Glomerular endothelial cell (primary cell): ENCODE data around the gene GID8. TPM values are rescaled to one million over a fixed set of nuclear protein-coding genes. Genes with fewer than 3 reads are reported as not detected.
"Not testable (repeated sequence)": the region's sequence is repeated elsewhere in the genome, so short reads cannot be mapped to it uniquely, and the experiment has no call there.

Source experiments
- DNase-seq: peaks from one replicate; pipeline ENCODE4 v3.0.0-alpha.2; 2011; ENCODE audit warnings: low read depth, low spot score; ENCODE audit errors: extremely low read depth
- total RNA-seq: library from RNA; depleted of rRNA; stranded (reverse); fragments of >200 nt; gene quantifications from 2 replicates; pipeline ENCODE4 v1.2.3, GENCODE V29; 2015

Gene GID8
- total RNA-seq, 1 donor from 2014 or later: 32.3 TPM

DNA sequence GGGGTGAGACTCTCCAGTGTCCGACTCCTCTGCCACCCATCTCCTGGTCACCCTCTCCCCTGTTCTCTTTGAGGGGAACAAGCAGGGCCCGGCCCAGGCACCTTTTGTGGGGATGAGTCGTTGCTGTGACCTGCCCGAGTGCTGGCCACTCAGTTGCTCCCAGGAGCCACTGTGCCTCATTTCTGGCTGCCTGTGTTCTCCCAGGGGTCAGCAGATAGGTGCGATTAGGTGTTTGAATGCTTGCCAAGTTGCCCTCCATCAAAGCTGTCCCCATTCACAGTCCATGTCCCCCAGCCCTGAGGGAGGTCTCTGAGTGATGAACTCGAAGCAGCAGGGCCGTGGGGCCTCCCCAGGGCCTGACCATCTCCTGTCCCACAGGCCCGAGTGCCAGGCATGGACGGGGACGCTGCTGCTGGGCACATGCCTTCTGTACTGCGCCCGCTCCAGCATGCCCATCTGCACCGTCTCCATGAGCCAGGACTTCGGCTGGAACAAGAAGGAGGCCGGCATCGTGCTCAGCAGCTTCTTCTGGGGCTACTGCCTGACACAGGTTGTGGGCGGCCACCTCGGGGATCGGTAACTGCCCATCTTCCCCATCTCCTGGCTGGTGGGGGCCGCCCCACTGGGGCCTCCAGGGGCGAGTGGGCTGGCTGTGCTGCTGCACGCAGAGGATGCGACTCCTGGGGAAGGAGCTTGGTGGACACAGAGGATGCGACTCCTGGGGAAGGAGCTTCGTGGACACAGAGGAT is 18.6 kb downstream of the GID8 start:
- DNase-seq: no peak

GRCh38 chr20:62957136-62958117 is 19.5 kb downstream of the GID8 start:
- no peak for DNase-seq

GRCh38 chr20:62958388-62959100 is 20.6 kb downstream of the GID8 start:
- no peak for DNase-seq

DNA sequence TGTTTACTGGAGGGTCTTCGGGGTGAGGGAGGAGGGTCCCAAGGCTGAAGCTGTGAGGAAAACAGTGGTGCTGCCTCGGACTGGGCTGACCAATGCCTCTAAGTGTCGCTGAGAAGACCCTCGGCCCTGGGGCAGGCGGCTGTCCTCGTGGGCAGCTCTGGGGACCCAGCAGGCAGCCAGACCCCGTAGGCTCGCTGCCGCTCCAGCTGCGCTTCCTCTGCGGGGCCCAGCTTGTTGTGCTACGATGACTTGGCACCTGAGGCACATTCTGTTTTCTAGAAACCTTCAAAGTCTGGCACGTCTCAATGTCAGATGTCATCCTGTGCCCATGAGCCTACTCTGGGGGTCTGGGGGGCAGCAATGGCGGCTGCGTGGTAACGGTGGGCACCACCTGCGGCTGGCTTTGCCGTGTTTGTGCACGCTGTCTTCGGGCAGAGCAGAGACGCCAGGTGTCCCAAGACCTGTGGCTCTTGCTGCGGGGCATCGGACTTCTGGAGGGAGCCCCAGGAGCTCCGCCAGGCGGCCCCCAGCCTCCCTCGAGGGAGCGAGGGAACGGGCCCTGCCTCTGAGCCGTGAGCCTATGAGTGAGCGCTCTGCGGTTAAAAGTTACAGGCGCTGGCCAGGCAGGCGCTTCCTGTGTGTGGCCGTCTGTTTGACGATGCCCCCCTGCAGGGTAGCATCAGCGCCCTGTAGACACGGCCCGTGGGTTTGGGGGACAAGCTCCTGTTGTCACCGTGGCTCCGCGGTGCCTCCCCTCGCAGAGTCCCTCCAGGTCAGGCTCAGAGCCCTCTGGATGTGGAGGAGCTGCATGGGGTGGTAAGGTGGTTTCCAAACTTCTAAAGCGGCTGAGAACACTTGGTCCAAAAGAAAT is 21.4 kb downstream of the GID8 start:
- no peak for DNase-seq

DNA sequence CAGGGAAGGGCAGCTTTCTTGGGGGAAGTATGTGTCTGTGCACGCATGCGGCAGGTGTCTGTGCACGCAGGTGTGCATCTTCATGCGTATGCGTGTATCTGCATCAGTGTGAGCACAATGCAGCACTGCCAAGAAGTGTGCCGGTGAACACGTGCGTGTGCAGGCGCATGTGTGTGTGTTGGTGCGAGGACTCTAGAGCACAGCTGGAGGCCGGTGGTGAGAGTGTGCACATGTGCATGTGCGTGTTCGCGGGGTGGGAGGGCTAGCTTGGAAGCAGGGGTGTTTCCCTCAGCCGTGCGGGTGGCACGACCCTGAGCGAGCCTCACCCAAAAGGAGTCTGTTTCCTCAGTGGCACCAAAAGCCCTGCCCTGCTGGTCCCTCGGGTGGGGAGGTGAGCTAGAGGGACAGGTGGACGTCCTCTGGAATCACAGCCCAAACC is 22.1 kb downstream of the GID8 start:
- no peak for DNase-seq

GRCh38 chr20:62960446-62961309 is 22.7 kb downstream of the GID8 start:
- DNase-seq: not testable (repeated sequence)

- DNase-seq: no peak
Measured at GRCh38 chr20:62961310-62961783, 23.4 kb downstream of the GID8 start.

GRCh38 chr20:62961799-62962198 is 23.9 kb downstream of the GID8 start:
- no peak for DNase-seq

- DNase-seq: no peak
Measured at GRCh38 chr20:62962221-62962879, 24.4 kb downstream of the GID8 start.

DNA sequence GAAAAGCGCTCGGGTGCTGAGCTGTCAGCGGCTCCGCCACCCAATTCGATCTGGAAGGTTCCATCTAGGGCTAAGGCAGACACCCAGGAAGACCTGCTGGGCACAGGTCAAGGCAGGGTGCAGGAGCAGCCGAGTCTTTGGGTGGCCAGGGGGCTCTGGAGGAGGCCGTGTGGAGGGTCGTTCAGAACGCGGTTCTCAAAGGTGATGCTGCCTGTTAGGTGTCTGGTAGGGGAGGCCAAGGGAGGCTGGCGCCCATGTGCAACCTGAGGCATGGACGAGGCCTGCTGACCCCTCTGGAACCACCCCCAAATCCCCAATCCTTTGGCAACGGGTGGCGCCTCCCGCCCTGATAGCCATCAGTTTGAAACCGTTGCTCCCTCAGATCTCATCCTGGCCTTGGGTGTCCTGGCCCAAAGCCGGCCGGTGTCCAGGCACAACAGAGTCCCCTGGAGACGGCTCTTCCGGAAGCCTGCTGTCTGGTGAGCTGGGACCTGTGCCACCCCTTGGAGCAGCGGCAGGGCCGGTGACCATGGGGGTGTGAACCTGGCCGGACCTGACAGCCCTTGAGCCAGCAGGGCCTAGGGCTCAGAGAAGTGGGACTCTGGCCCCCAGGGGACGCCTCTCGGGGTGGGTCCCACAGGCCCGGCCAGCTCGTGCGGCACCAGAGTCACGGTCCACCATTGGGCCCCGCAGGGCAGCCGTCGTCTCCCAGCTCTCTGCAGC is 25.1 kb downstream of the GID8 start:
- DNase-seq: no peak

DNA sequence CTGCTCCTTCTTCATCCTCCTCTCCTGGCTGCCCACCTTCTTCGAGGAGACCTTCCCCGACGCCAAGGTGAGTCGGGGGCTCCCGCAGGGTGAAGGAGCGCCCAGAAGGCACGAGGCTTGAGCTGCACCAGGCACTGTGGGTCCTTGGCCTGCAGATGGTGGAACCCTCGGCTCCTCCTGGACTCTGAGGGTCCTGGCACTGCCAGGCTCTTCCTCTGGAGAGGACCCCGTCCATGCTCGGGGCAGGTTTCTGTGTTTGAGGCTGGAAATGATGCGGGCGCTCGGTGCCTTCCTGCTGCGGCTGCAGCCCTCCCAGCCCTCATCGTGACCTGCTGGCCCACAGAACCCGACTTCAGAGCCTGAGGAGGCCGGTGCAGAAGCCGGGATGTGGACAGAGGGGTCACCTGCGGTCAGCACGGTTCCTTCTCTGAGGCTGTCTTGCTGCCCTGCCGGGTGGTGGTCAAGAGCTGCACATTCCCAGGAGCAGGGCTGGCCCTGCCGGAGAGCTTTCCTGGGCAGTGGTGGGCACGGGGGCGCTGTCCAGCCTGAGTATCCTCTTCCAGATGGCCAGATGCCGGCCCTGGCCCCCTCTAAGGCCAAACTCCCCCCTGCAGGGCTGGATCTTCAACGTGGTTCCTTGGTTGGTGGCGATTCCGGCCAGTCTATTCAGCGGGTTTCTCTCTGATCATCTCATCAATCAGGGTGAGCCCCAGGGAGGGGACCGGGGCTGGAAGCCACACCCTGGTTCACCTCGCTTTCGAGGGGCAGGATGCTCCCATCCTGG is 25.9 kb downstream of the GID8 start:
- no peak for DNase-seq

DNA sequence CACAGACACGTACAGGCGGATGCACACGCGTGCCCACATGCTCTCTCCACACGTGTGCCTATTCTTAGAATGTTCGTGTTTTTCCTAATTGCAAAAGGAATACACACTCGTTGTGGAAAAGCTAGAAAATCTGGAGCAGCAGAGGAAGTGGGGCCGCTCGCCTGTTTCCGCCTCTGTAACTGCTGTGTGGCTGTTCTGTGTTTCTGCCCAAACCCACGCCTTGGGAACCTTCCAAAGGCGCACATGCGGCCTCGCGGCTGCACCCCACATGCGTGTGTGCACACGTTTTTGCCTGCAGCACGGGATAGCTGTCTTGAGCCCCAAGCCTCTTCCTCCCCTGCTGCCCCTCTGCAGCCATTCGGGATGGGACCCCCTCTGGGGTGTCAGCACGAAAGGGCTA is 26.8 kb downstream of the GID8 start:
- no peak for DNase-seq

DNA sequence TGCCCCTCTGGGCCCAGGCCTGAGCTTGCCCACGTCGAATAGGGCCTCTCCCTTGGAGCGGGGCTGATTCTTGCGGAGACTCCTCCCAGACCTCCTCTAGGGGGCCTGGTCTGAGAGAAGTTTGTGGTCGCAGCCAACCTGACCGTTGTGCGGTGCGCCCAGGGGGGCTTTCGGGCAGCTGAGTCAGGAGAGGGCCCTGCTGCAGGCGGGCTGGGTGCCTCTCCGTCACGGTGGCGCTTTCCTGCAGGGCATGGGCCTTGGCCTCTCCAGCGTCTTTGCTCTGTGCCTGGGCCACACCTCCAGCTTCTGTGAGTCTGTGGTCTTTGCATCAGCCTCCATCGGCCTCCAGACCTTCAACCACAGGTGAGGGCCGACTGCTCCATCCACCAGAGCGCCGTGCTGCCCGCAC is 27.4 kb downstream of the GID8 start:
- no peak for DNase-seq

- no peak for DNase-seq
Measured at GRCh38 chr20:62966212-62967148, 28.5 kb downstream of the GID8 start.

DNA sequence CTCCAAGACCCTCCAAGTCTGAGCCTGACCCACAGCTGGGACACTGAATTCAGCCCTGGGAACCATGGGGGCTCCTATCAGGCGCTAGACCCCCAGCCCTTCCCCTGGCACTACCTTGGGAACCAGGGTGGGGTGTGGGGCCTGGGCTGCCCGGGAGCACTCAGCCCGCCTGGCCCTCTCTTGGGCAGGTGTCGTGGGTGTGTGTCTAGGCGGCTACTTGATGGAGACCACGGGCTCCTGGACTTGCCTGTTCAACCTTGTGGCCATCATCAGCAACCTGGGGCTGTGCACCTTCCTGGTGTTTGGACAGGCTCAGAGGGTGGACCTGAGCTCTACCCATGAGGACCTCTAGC is 29.2 kb downstream of the GID8 start:
- no peak for DNase-seq
